Activated B cell treated with CpG ODN at 0.5 μM for 24 hours (primary cell): ENCODE data around the gene DNAJC17. TPM values are rescaled to one million over a fixed set of nuclear protein-coding genes. Genes with fewer than 3 reads are reported as not detected.

ENCODE experiments used
- ATAC-seq: fragments of 200-7000 bp; cut with Tn5 transposase; one replicate; pipeline ENCODE4 v1.10.0; 2021; ENCODE audit warnings: low read depth, mild to moderate bottlenecking, moderate library complexity
- CTCF ChIA-PET: fragments of 350-600 bp; sonication (Branson Sonifier 250); formaldehyde crosslinking; loops from one replicate; lab custom pipeline; 2021; ENCODE audit warnings: antibody characterized with exemption; lab: Charles Lee
- POLR2A ChIA-PET: fragments of 350-600 bp; sonication (Branson Sonifier 250); formaldehyde crosslinking; loops from one replicate; lab custom pipeline; 2021; ENCODE audit warnings: antibody characterized with exemption; lab: Charles Lee
- DNase-seq: peaks from one replicate; pipeline ENCODE4 v3.0.0; 2022
- H3K27ac Mint-ChIP-seq: one replicate; pipeline ENCODE4 v1.8.0; 2020; ENCODE audit warnings: mixed read lengths
- H3K27me3 Mint-ChIP-seq: one replicate; pipeline ENCODE4 v1.8.0; 2021; ENCODE audit warnings: mixed read lengths
- H3K36me3 Mint-ChIP-seq: one replicate; pipeline ENCODE4 v1.8.0; 2021; ENCODE audit warnings: low read depth, mixed read lengths
- H3K4me1 Mint-ChIP-seq: one replicate; pipeline ENCODE4 v1.8.0; 2021; ENCODE audit warnings: mixed read lengths
- H3K4me3 Mint-ChIP-seq: one replicate; pipeline ENCODE4 v1.8.0; 2020; ENCODE audit warnings: mild to moderate bottlenecking, mixed read lengths
- H3K9me3 Mint-ChIP-seq: one replicate; pipeline ENCODE4 v1.8.0; 2020; ENCODE audit warnings: mixed read lengths
- CTCF ChIP-seq: fragments of 200-600 bp; IDR thresholded peaks from one replicate; pipeline ENCODE4 v1.8.0; 2022; ENCODE audit warnings: antibody characterized with exemption, mild to moderate bottlenecking
- intact Hi-C: fragments of 100-400 bp; cut with micrococcal nuclease; formaldehyde crosslinking; loops from one replicate; pipeline ENCODE4 v1.15.1; 2024
- total RNA-seq: library from RNA; stranded (reverse); gene quantifications from 2 replicates; pipeline ENCODE4 v1.2.3, GENCODE V29; 2022

The DNAJC17 gene
- total RNA-seq, 1 donor from 2014 or later, result 51.0 TPM

GRCh38 chr15:40825661-40826422 lies 18.6 kb upstream of the DNAJC17 start:
- Mint-ChIP-seq H3K27me3 (no peaks in the 10 kb centered on the region), H3K9me3 (no peaks in the 10 kb centered on the region), H3K4me3 (no peak overlapping the region), H3K36me3 (no peaks in the 10 kb centered on the region), H3K4me1 (no peaks in the 10 kb centered on the region), H3K27ac (no peak overlapping the region)
- no peak for TF ChIP-seq CTCF
- ATAC-seq, result no peak
- CTCF ChIA-PET, result no interaction called here
- intact Hi-C loops, result no loop called here
- POLR2A ChIA-PET, result no interaction called here
- DNase-seq, result no peak

GRCh38 chr15:40823572-40824343 lies 16.5 kb upstream of the DNAJC17 start:
- intact Hi-C loops, result no loop called here
- ATAC-seq (no peak), DNase-seq (no peak)
- Mint-ChIP-seq H3K4me1 (no peaks in the 10 kb centered on the region), H3K36me3 (no peaks in the 10 kb centered on the region), H3K4me3 (no peak overlapping the region), H3K27ac (no peak overlapping the region), H3K27me3 (no peaks in the 10 kb centered on the region), H3K9me3 (no peaks in the 10 kb centered on the region)
- CTCF ChIA-PET, result no interaction called here
- POLR2A ChIA-PET, result no interaction called here
- TF ChIP-seq CTCF, result no peak

- no peak for TF ChIP-seq CTCF
- CTCF ChIA-PET, result no interaction called here
- Mint-ChIP-seq H3K27me3 (no peaks in the 10 kb centered on the region), H3K4me1 (no peaks in the 10 kb centered on the region), H3K4me3 (no peak overlapping the region), H3K27ac (no peak overlapping the region), H3K9me3 (no peaks in the 10 kb centered on the region), H3K36me3 (no peaks in the 10 kb centered on the region)
- no peak for ATAC-seq
- POLR2A ChIA-PET, result no interaction called here
- DNase-seq, result no peak
- intact Hi-C loops, result no loop called here
Observed at GRCh38 chr15:40821195-40821594, 13.9 kb upstream of the DNAJC17 start.

- no peak for ATAC-seq
- TF ChIP-seq CTCF, result no peak
- no peak for DNase-seq
- POLR2A ChIA-PET, result no interaction called here
- intact Hi-C loops, result no loop called here
- Mint-ChIP-seq H3K27me3 (no peaks in the 10 kb centered on the region), H3K4me1 (no peaks in the 10 kb centered on the region), H3K9me3 (no peaks in the 10 kb centered on the region), H3K4me3 (no peak overlapping the region), H3K27ac (no peak overlapping the region), H3K36me3 (peaks cover 15% of the 10 kb centered on the region)
- CTCF ChIA-PET, result no interaction called here
Observed at GRCh38 chr15:40819048-40819447, 11.8 kb upstream of the DNAJC17 start.

GRCh38 chr15:40815042-40815698 lies 7.9 kb upstream of the DNAJC17 start:
- peaks cover 43% of the 10 kb centered on the region for H3K36me3 Mint-ChIP-seq
- TF ChIP-seq CTCF, result no peak
- DNase-seq, result no peak
- no peak overlapping the region for H3K4me3 Mint-ChIP-seq
- ChIA-PET POLR2A (no interaction called here), CTCF (interaction anchor here (1.0 kb wide), 1 partner anchor 8 kb away, joined by 3 read pairs; the partner anchor contains the start of genes DNAJC17 and ZFYVE19)
- intact Hi-C loops, result no loop called here
- no peaks in the 10 kb centered on the region for H3K4me1 Mint-ChIP-seq
- H3K27ac Mint-ChIP-seq, result no peak overlapping the region
- H3K27me3 Mint-ChIP-seq, result no peaks in the 10 kb centered on the region
- no peaks in the 10 kb centered on the region for H3K9me3 Mint-ChIP-seq
- ATAC-seq, result no peak
